GM18511 (cell line): ENCODE results near the gene SAMD13.

ENCODE experiments used
- ATAC-seq: cut with Tn5 transposase; IDR thresholded peaks from one replicate; pipeline ENCODE4 v1.9.1; 2021; ENCODE audit warnings: mild to moderate bottlenecking, moderate library complexity; ENCODE audit not compliant: unreplicated experiment

Gene SAMD13, protein sequence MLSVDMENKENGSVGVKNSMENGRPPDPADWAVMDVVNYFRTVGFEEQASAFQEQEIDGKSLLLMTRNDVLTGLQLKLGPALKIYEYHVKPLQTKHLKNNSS

DNA sequence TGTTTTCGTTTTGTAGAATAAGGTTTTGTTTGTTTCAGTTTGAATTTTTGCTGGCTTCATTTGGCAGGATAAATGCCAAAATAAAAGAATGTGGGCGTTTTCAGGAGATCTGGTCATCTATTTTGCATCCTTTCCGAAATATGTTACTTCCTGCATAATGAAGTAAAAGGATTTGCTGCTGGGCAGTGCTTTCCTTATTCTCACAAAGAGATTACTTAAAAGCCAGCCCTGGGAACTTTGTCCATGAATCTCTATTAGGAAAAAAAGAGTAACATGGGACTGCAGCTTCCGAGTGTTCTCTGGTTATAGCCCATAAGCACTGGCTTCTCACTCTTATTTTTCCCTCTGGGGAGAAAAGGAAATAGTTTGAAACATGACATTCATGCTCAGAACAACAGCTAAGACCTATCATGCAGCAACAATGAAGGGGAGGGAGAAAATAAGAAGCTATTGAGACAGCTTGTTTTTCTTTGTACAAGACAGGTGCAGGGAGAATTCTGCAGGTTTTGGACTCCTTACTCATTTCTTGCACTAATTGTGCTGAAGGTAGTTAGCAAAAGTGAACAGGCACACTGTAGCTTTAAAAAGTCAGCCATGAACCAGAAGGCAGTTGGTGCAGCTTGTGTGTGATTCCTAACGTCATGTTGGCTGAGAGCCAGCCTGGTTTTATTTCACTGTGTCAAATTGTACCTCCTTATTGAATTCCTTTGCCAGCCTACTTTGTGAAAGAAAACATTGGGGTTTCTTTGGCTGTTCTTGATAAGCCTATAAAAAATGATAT, at the start of gene SAMD13:
TSS of gene SAMD13 (plus strand) at position 705 of the 781 bp plus-strand sequence. CDS start 1,527 bp downstream, outside the sequence.
- no peak for ATAC-seq

DNA sequence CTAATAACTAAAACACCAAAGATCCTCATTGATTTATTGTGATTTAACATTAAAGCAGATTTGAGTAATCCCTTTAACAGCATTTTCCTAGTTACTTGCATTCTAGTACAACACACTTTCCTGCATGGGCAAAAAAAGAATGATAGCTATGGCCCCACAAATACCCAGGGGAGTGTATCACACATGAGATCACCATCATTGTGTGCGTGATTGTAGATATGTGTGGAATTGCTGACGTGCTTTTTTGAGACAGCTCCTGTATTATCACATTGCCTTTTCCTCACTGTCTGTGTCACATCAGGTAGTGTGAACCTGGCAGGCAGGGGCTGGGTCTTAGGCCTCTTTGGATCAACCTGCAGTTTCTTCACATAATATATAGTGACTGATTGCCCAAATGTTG, 48.5 kb upstream of the SAMD13 start:
- ATAC-seq = no peak

DNA sequence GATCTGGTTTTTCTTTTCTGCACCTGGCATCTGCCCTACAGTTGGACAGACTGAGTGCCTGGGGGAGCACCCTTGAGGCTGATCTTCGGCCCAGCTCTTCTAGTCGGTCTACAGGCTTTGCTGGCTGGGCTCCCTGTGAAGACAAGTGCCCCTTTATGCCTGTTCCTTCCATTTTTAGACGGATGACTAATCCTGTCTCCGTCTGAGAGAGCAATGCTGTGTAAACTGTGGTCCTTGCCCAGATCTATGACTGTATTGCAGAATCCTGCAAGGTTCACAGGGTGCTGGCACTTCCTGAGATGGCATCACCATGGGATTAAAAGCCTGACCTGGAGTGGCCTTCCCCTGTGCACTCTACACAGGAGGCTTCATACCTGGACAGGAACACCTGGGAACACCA, 47.6 kb upstream of the SAMD13 start:
- no peak for ATAC-seq

DNA sequence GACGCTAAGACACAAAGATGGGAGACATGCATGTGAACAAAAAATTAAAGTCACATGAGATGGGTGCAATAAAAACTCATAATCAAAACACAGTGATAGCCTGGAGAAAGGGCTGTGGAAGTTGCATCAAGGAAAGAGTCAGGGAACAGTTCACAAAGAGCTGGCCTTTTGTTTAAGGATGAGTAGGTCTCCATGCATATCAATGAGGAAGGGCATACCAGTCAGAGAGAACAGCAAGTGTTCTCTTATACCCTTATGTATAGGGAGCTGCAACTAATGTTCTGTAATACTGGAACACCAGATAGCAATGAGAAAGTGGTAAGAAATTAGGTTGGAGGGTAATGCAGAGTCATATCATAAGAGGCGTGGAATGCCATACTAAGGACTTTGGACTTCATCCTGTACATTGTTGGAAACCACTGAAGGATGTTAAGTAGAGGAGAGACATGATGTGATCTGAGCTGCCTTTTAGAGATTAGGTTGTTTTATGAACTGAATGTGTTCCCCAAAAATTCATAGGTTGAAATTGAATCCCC, 46.7 kb upstream of the SAMD13 start:
- ATAC-seq = no peak

DNA sequence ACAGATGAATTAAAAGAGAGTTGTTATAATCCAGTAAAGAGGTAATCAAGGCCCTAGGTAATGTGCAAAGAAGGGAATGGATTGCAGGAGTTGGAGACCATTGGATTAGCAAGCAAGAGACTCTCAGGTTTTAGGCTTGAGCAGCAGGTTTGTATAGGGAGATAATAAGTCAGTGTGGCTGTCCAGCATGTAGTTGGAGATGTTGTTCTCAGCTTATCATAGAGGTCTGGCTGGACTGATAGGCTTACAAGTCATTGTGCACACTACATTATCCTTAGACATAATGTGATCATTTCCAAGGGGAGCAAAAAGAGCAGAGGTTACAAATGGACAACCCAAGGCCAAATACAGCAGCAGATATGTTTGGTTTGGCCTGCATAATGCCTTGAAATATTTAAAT, 45.9 kb upstream of the SAMD13 start:
- no peak for ATAC-seq

DNA sequence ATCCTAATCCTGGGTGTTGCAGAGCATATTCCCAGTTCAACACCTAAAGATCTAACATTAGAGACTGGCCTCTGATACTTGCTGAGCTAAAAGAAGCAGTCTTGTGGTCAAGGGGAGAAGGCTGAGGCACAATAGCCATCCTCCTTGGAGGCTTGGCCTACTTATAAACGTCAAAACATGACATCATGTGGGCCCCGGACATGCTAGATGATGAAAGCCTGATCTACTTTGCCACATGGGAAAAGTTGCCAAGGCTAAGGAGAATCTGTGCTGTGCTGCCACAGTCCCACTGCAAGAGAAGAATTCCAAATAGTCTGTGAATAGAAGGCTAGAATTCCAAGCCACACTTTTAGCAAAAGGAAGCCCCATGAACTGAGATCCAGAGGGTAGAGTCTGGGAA, 43.9 kb upstream of the SAMD13 start:
- no peak for ATAC-seq

DNA sequence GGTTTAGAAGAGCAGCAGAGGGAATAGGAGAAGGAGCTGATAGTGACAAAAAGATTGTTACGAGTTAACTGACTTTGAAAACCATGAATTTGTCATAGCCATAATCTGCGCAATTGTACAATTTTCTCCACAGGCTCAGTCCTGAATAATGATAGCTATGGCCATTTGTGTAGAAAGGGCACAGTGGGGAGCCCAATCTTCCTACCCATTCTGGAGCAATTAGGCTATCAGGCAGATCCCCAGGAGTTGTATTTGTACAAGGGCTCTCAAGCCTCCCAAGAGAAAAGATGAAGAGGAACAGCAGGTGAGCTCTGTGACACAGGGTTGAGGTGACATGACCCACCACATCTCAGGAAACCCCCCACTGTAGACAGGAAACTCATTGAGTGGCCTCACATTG, 42.1 kb upstream of the SAMD13 start:
- no peak for ATAC-seq

DNA sequence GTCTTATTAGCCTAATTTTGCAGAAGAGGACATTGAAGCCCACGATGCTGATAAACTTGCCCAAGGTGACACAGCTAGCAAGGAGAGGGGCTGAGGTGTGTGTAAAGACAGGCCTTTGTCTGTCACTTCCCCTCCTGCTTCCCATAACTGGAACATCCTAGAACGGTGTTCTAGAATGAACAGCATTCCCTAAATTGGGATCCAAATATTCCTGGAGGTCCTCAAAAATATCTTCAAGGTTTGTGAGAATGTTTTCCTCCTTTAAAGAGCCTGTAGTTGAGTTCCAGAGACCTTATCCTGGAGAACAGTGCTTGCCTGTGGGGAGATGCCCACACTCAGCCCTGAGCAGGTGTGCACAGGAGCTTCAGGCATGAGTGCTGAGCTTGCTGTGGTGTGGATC, 41.5 kb upstream of the SAMD13 start:
- no peak for ATAC-seq

DNA sequence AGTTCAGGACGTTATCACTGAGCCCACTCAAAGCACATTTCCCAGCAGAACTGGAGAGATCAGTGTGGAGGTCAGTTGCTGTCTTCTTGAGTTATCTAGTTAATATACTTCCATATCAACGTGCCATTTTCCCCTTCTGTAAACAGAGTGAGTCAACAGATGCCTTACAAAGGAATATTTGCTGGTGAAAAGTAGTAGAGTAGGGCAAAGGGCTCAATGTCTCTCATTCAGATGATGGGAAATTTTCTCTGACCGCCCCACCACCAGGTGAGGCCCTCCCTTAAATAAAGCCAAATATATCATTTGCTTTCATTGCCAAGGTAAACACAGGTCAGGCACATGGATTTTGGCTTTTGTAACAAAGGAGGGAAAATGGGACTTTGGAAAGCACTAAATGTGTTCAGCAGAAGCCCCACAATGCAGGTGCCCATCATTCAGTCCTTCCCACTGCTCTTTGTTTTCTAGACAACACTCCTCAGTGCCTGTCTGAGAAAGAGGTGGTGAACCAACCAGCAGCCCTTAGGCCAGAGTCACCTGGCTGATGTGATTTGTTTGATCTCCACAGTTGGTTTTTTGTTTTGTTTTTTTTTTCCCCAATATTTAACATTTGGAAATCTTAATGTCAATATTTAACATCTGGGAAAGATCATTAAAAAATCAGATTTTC, 40.5 kb upstream of the SAMD13 start:
- ATAC-seq = no peak

DNA sequence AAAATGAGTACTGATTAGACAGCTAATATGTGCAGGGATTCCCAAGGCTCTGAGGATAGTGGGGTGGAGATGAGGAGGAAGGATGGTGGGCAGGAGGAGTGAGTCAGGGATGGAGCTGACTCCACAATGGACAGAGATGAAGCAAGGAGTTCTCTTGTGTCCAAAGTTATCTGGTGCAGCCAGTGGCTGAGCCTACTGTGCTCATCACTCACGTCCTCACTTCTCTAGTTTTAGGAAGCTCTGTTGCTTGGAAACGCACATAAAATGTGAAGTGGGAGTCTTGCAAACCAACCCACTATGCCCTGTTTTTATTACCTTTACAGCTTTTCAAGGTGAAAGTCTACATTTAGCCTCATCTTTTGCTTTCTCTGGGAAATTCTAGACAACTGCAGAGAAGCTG, 36.5 kb upstream of the SAMD13 start:
- no peak for ATAC-seq

DNA sequence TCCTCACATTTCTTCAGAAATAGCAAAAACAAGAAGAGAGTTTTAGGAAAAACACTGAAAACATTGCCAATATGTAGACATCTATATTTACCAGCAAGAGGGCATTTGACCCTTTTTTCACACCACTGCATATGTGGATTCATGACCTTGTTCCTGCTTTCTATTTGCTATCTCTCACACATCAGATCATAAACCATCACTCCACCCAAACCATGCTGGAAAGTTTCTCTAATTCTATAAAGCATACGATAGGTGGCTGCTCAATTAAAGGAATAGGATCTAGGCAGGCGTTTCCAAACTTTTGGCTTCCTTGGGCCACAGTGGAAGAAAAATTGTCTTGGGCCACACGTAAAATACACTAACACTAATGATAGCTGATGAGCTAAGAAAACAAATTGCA, 35.6 kb upstream of the SAMD13 start:
- no peak for ATAC-seq

DNA sequence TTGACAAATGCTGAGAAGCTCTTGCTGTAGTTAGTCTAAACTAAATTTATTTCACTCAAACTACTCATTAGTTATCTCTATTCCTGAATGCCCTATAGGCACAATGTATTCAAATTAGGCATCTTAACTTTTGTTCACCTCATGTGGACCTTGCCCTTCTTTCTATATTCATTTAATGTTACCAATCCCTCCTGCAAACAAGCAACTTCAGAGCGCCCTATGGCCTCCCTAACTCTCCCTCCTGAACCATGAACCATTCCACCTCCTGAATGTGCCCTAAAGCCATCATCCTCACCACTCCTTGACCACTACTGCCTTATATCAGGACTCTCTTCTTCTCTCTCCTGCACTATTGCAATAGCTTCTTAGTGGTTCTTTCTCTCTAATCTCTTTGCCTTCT, 34.8 kb upstream of the SAMD13 start:
- ATAC-seq = no peak

DNA sequence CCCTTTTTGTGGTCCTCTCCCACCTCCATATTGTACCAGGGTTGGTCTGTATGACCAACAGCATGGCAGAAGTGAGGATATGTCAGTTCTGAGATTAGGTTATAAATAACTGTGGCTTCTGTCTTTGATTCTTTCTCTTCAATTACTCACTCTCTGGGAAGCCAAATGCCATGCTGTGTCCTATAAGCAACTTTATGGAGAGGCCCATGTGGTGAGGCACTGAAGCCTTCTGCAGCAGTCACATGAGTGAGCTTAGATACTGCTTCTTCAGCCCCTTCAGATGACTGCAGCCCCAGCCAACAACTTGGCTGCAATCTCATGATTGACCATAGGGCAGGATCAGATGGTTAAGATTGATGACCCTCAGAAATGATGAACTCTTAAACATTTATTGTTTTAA, 34.0 kb upstream of the SAMD13 start:
- no peak for ATAC-seq

DNA sequence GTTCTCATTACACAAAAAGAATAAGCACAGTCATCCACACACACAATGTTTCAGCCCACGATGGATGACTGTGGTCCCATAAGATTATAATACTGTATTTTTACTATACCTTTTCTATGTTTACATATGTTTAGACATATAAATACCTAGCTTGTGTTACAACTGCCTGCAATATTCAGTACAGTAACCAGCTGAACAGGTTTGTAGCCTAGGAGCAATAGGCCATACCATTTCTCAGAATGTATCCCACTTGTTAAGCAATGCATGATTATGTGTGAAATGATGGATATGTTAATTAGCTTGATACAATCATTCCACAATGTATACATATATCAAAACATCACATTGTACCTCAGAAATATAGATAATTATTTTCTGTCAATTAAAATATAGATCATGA, 33.2 kb upstream of the SAMD13 start:
- no peak for ATAC-seq

DNA sequence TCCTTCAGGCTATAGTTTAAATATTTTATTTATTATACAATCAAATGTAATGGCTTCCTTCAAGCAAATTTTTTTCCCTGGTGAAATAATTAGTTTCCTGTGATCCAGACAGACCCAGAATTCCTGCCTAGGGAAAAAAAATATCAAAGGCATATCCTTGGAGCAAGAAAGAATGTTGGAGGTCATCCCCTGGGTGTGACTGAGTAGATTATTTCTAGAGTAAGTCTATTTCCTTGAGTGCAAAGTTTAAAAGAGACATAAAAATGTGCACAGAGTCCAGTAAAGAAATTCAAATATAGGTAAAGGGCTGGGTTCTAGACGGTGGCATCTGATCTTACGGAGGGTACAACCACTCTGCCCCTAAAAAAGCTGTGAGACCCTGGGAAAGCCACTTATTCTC, 32.2 kb upstream of the SAMD13 start:
- ATAC-seq = no peak

DNA sequence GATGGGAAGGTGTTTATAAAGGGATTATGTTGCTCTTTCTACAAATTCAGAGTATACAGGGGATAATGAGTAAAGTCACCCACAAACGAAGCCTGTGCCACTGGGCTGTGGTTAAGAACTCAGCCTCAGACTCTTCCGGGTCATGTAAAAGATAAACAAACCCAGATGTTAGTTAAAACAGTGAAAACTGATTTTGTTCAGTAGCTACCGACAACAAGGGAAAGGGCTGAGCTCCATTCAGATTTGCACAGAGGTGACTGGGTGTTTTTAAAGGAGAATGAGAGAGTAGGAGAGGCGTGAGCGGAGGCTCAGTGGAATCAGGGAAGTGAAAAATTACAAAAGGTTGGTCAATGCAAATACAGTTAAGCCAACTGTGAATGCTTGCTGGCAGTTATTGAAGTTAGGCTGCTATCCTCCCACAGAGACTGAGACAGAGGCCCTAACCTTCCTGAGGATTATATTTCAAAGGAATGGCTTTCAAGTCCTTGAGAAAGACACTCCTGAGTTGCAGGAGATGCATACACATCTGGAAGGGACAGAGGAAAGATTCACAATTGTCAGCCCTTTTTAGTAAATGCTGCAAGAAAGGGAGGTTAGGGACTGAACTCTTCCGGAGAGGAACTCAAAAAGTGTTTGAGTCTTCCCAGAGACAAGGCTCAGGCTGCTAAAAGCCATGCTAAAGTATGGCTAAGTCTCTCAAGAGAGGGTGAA, 29.9 kb upstream of the SAMD13 start:
- ATAC-seq = peak; percentile 95

DNA sequence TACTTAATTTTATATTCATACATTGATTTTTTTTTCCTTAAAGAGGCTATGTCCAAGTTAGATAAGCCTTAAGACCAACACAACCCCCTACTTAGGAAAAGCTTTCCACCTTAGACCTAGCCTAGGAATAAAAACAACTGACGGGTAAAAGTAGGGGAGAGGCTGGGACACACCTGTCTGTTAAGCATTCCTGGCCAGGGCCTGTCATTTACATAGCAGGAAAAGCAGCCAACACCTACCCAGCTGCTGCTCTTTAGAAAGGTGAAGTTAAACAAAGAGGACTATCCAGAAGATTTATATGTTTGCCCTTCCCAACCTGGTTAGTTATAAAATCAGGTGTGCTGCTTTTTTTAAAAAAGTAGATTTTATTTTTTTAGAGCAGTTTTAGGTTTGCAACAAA, 29.1 kb upstream of the SAMD13 start:
- no peak for ATAC-seq

DNA sequence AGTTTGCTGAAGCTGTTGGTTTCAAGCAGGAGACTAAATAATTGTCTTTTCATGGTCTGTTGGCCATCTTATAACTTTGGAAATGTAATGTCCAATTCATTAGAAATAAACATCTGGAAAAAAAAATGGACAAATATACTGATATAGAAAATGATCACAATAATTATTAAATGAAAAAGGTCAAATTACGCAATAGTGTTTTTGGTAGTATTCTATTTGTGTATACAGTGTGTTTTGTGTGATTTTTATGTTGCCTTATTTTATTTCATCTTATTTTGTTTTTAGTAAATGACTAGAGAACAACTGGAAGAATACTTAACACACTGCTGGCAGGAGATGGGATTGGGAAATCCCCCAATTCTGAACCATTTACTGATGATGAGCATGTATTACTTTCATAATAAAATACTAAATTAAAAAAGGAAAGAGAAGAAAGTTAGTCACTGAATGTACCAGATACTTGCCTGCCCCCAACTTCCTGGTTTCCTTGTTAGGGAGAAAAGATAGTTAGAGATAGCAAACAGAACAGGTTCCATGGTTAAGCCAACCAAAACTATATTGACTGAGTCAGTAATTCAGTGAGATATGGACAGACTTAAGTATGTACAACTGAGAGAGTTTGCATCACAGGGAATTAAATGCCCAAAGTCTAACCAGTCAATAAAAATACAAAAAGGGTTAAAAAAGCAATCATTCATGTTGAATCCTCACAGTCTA, 24.0 kb upstream of the SAMD13 start:
- no peak for ATAC-seq

DNA sequence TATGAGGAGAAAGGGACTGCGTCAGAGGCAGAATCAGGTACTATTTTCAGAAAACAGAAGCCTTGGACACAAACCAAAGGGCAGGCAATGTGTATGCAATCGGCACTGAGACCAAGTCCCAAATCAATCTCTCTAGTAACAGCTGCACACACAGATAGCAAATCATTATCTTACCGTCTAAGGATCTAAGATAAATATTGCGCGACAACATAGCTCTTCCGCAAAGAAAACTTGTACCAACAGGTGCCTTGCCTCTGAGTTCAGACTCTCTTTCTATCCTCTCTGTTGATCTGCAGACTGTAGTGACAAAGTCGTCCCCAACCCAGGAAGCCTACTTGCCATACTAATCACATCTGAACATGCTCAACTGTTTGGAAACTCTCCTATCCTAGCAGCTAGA, 22.6 kb upstream of the SAMD13 start:
- no peak for ATAC-seq

DNA sequence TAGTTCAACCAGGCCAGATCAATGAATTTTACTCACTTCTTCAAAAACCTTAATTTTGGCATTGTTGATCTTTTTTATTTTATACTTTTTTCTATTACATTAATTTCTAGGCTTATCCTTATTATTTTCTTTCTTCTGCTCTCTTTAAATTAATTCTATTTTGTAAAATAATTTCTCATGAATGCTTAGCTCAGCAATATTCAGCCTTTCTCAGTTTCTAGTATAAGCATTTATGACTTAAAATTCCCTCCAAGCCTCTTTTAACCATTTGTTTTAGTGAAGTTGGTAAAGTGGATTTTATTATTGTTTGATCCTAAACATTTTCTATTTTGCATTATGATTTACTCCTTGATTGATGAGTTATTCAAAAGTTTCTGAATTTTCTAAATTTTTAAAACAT, 20.6 kb upstream of the SAMD13 start:
- ATAC-seq = no peak

DNA sequence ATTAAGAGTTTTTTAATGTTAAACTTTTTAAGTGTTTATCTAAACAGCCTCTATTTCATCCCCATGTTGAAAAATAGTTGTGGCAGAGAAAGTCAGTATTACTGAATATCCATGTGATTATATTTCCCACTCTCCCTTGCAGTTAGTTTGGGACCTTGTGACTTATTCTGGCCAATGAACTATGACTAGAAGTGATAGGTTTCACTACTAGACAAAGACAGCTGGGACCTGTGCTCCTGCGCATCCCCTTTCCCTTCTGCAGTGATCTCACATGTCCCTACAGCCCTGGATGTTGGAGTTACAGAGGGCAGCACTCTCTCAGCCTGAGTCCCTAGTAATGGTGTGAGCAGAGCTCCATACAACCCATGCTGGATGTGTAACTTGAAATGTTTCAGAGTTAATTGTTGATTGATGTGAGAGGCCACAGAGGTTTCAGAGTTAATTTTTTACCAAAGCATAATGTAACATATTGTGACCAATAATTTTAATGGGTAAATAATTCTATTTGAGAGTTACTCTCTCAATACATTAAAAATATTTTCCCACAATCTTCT, 18.7 kb upstream of the SAMD13 start:
- ATAC-seq = peak; percentile 69
